ENCODE data around the gene NTM.

Gene NTM

DNA sequence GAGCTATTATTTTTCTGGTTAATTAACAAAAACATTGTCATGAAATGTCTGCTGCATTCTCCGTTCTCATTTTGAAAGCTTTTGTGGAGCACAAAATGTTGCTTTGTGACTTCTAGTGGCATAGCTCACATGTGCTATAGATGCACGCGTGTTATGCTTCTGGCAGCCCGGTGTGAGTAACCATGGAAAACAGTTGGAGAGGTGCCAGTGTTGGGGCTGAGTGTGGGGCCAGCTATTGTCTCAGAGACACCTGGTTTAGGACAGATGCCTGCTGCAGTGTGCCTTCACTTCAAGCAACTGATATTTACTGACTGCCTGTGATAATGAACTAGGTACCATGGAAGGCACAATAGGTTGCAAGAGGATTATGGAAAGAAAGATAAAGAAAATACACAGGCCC is 760.6 kb downstream of the NTM start:
- Histone ChIP-seq H3K18ac (ENCODE audit: low read depth in 1 of 2, low read length in 2 of 2) (no peak overlapping the region), H3K14ac (ENCODE audit: low read length in 2 of 2) (no peak overlapping the region), H3K27me3 (ENCODE audit: control insufficient read depth in 1 of 2, insufficient read depth in 1 of 2, low read length in 2 of 2) (no peaks in the 10 kb centered on the region), H2AK5ac (ENCODE audit: low read length, severe bottlenecking) (peak overlapping the region; percentile 33), H3K4ac (ENCODE audit: low read depth in 1 of 2, low read length in 2 of 2) (no peak overlapping the region), H2BK12ac (ENCODE audit: low read length in 2 of 2) (no peak overlapping the region), H2BK15ac (ENCODE audit: low read depth, poor library complexity, severe bottlenecking) (no peak overlapping the region), H2AFZ (ENCODE audit: low read depth, low read length) (no peak overlapping the region), H4K8ac (ENCODE audit: low read length) (no peak overlapping the region), H3K23ac (ENCODE audit: low read length in 2 of 2) (no peak overlapping the region), H3K36me3 (ENCODE audit: control insufficient read depth in 1 of 2, insufficient read depth in 2 of 2, low read depth in 1 of 2, low read length in 2 of 2) (peaks cover 0 to 3% of the 10 kb centered on the region in 2 experiments), H3K4me2 (ENCODE audit: low read length, poor library complexity, severe bottlenecking) (no peak overlapping the region), H3K9me3 (ENCODE audit: control insufficient read depth, low read length) (no peaks in the 10 kb centered on the region), H2BK120ac (ENCODE audit: low read depth, low read length) (no peak overlapping the region), H3K27ac (ENCODE audit: low read length, poor library complexity, severe bottlenecking) (no peak overlapping the region), H2BK5ac (ENCODE audit: low read depth, low read length, poor library complexity, severe bottlenecking) (no peak overlapping the region), H3K4me3 (ENCODE audit: insufficient read depth in 1 of 2, low read depth in 1 of 2, low read length in 2 of 2) (no peak overlapping the region), H3K79me1 (replicated peaks; ENCODE audit: low read length, poor library complexity, severe bottlenecking) (peaks cover 33% of the 10 kb centered on the region), H3K9ac (ENCODE audit: low read length) (no peak overlapping the region), H4K91ac (ENCODE audit: low read length) (no peak overlapping the region), H3K4me1 (ENCODE audit: control insufficient read depth, insufficient read depth, low read depth, low read length) (peaks cover 21% of the 10 kb centered on the region)
- WGBS: 94% methylated on average over 4 of the region's 4 CpGs
- no peak for DNase-seq

DNA sequence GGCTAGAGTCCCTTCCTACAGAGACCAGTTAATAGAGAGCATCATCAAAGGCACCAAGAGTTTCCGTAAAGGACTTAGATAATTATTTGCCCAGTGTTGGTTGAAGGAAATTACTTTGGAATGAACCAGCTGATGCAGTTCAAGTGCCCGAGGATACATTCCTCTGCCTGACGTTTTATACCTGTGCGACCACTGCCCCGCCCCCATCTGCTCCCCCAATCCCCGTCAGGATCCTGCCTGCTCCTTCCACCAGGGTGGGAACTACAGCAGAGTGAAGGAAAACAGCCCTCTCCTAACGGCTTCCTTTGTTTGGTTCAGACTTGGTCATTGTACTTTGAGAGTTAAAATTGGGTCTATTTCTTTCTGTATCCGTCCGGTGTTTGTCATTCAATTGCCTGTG is 761.5 kb downstream of the NTM start:
- H4K91ac ChIP-seq (ENCODE audit: low read length): no peak overlapping the region
- H3K4ac ChIP-seq (ENCODE audit: low read depth in 1 of 2, low read length in 2 of 2): no peak overlapping the region
- no peak overlapping the region for H2BK5ac ChIP-seq (ENCODE audit: low read depth, low read length, poor library complexity, severe bottlenecking)
- peaks cover 0 to 8% of the 10 kb centered on the region in 2 experiments for H3K36me3 ChIP-seq (ENCODE audit: control insufficient read depth in 1 of 2, insufficient read depth in 2 of 2, low read depth in 1 of 2, low read length in 2 of 2)
- H3K4me3 ChIP-seq (ENCODE audit: insufficient read depth in 1 of 2, low read depth in 1 of 2, low read length in 2 of 2): no peak overlapping the region
- H3K23ac ChIP-seq (ENCODE audit: low read length in 2 of 2): no peak overlapping the region
- H2BK15ac ChIP-seq (ENCODE audit: low read depth, poor library complexity, severe bottlenecking): no peak overlapping the region
- 52% methylated on average over 6 of the region's 9 CpGs for WGBS
- H3K9ac ChIP-seq (ENCODE audit: low read length): no peak overlapping the region
- no peak overlapping the region for H4K8ac ChIP-seq (ENCODE audit: low read length)
- peak overlapping the region; percentile 5 for H3K4me2 ChIP-seq (ENCODE audit: low read length, poor library complexity, severe bottlenecking)
- no peak overlapping the region for H2BK12ac ChIP-seq (ENCODE audit: low read length in 2 of 2)
- no peak overlapping the region for H2AK5ac ChIP-seq (ENCODE audit: low read length, severe bottlenecking)
- H3K27me3 ChIP-seq (ENCODE audit: control insufficient read depth in 1 of 2, insufficient read depth in 1 of 2, low read length in 2 of 2): no peaks in the 10 kb centered on the region
- H3K18ac ChIP-seq (ENCODE audit: low read depth in 1 of 2, low read length in 2 of 2): no peak overlapping the region
- no peak overlapping the region for H2BK120ac ChIP-seq (ENCODE audit: low read depth, low read length)
- H3K9me3 ChIP-seq (ENCODE audit: control insufficient read depth, low read length): no peaks in the 10 kb centered on the region
- H3K4me1 ChIP-seq (ENCODE audit: control insufficient read depth, insufficient read depth, low read depth, low read length): peaks cover 19% of the 10 kb centered on the region
- no peak overlapping the region for H2AFZ ChIP-seq (ENCODE audit: low read depth, low read length)
- H3K27ac ChIP-seq (ENCODE audit: low read length, poor library complexity, severe bottlenecking): no peak overlapping the region
- no peak for DNase-seq
- H3K79me1 ChIP-seq (replicated peaks; ENCODE audit: low read length, poor library complexity, severe bottlenecking): peaks cover 40% of the 10 kb centered on the region
- H3K14ac ChIP-seq (ENCODE audit: low read length in 2 of 2): no peak overlapping the region

DNA sequence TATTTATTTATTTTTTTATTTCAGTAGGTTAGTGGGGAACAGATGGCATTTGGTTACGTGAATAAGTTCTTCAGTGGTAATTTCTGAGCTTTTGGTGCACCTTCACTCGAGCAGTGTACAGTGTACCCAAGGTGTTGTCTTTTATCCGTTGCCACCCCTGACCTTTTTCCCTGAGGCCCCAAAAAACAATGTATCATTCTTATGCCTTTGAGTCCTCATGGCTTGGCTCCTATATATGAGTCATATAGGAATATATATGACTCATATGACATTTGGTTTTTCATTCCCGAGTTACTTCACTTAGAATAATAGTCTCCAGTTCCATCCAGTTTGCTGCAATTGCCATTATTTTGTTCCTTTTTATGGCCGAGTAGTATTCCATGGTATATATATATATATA is 763.9 kb downstream of the NTM start:
- no peak overlapping the region for H3K27ac ChIP-seq (ENCODE audit: low read length, poor library complexity, severe bottlenecking)
- no peak overlapping the region for H2BK12ac ChIP-seq (ENCODE audit: low read length in 2 of 2)
- H4K8ac ChIP-seq (ENCODE audit: low read length): no peak overlapping the region
- no peak overlapping the region for H2AK5ac ChIP-seq (ENCODE audit: low read length, severe bottlenecking)
- H2AFZ ChIP-seq (ENCODE audit: low read depth, low read length): no peak overlapping the region
- H3K9me3 ChIP-seq (ENCODE audit: control insufficient read depth, low read length): no peaks in the 10 kb centered on the region
- 65% methylated on average over 3 of the region's 5 CpGs for WGBS
- H3K18ac ChIP-seq (ENCODE audit: low read depth in 1 of 2, low read length in 2 of 2): no peak overlapping the region
- no peak overlapping the region for H3K9ac ChIP-seq (ENCODE audit: low read length)
- no peak overlapping the region for H2BK120ac ChIP-seq (ENCODE audit: low read depth, low read length)
- peaks cover 0 to 10% of the 10 kb centered on the region in 2 experiments for H3K36me3 ChIP-seq (ENCODE audit: control insufficient read depth in 1 of 2, insufficient read depth in 2 of 2, low read depth in 1 of 2, low read length in 2 of 2)
- H3K4me3 ChIP-seq (ENCODE audit: insufficient read depth in 1 of 2, low read depth in 1 of 2, low read length in 2 of 2): no peak overlapping the region
- no peak overlapping the region for H2BK5ac ChIP-seq (ENCODE audit: low read depth, low read length, poor library complexity, severe bottlenecking)
- DNase-seq: peak; percentile 14
- H4K91ac ChIP-seq (ENCODE audit: low read length): no peak overlapping the region
- no peak overlapping the region for H3K23ac ChIP-seq (ENCODE audit: low read length in 2 of 2)
- H3K27me3 ChIP-seq (ENCODE audit: control insufficient read depth in 1 of 2, insufficient read depth in 1 of 2, low read length in 2 of 2): no peaks in the 10 kb centered on the region
- peaks cover 43% of the 10 kb centered on the region for H3K79me1 ChIP-seq (replicated peaks; ENCODE audit: low read length, poor library complexity, severe bottlenecking)
- H3K4me1 ChIP-seq (ENCODE audit: control insufficient read depth, insufficient read depth, low read depth, low read length): peaks cover 17% of the 10 kb centered on the region
- H3K14ac ChIP-seq (ENCODE audit: low read length in 2 of 2): no peak overlapping the region
- no peak overlapping the region for H3K4me2 ChIP-seq (ENCODE audit: low read length, poor library complexity, severe bottlenecking)
- no peak overlapping the region for H2BK15ac ChIP-seq (ENCODE audit: low read depth, poor library complexity, severe bottlenecking)
- no peak overlapping the region for H3K4ac ChIP-seq (ENCODE audit: low read depth in 1 of 2, low read length in 2 of 2)

DNA sequence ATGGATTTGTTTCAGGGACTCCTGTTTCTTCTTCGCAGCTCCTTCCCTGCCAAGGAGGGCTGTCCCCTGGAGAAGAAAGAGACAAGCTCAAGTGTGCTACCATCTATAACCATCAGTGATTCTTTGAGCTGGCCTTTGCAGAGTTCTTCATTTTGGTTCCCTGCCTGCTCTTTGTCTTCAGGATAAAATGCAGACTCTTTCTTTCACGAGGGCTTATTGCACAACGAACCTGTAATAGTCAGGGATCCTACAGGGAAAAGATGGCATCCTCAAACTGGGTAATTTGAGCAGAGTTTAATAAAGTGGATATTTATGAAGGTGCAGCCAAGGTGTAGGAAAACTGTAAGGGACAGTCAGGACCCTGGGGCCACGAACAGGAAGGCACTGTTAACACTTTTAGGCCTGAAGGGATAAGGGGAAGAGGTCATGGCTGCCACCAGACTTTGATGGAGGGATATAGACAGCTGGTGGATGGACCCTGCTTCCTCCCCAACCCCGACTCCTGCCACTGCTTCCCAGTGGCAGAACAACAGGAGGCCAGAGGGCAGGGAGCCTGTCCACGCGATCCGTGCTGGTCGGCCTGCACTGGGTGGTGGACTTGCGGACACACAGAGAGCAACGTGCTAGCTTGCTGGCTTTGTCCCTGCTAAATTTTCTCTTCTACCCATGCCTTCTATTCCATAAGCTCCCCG is 767.0 kb downstream of the NTM start:
- Histone ChIP-seq H3K18ac (ENCODE audit: low read depth in 1 of 2, low read length in 2 of 2) (no peak overlapping the region), H4K91ac (ENCODE audit: low read length) (no peak overlapping the region), H2BK5ac (ENCODE audit: low read depth, low read length, poor library complexity, severe bottlenecking) (no peak overlapping the region), H3K4me3 (ENCODE audit: insufficient read depth in 1 of 2, low read depth in 1 of 2, low read length in 2 of 2) (no peak overlapping the region), H3K27ac (ENCODE audit: low read length, poor library complexity, severe bottlenecking) (no peak overlapping the region), H2BK120ac (ENCODE audit: low read depth, low read length) (no peak overlapping the region), H2AK5ac (ENCODE audit: low read length, severe bottlenecking) (peak overlapping the region; percentile 62), H3K4me2 (ENCODE audit: low read length, poor library complexity, severe bottlenecking) (no peak overlapping the region), H3K9ac (ENCODE audit: low read length) (no peak overlapping the region), H3K14ac (ENCODE audit: low read length in 2 of 2) (no peak overlapping the region), H3K27me3 (ENCODE audit: control insufficient read depth in 1 of 2, insufficient read depth in 1 of 2, low read length in 2 of 2) (no peaks in the 10 kb centered on the region), H2BK15ac (ENCODE audit: low read depth, poor library complexity, severe bottlenecking) (no peak overlapping the region), H3K36me3 (ENCODE audit: control insufficient read depth in 1 of 2, insufficient read depth in 2 of 2, low read depth in 1 of 2, low read length in 2 of 2) (peaks cover 0 to 17% of the 10 kb centered on the region in 2 experiments), H2BK12ac (ENCODE audit: low read length in 2 of 2) (no peak overlapping the region), H3K9me3 (ENCODE audit: control insufficient read depth, low read length) (no peaks in the 10 kb centered on the region), H2AFZ (ENCODE audit: low read depth, low read length) (no peak overlapping the region), H3K23ac (ENCODE audit: low read length in 2 of 2) (no peak overlapping the region), H3K4ac (ENCODE audit: low read depth in 1 of 2, low read length in 2 of 2) (no peak overlapping the region), H3K79me1 (replicated peaks; ENCODE audit: low read length, poor library complexity, severe bottlenecking) (peaks cover 40% of the 10 kb centered on the region), H3K4me1 (ENCODE audit: control insufficient read depth, insufficient read depth, low read depth, low read length) (peaks cover 18% of the 10 kb centered on the region), H4K8ac (ENCODE audit: low read length) (no peak overlapping the region)
- WGBS: 94% methylated on average over 12 of the region's 12 CpGs
- DNase-seq: no peak

All from mesenchymal stem cell (in vitro differentiated cells and primary cell).